Measurements from ENCODE around the gene TAF4.

TAF4 gene

DNA sequence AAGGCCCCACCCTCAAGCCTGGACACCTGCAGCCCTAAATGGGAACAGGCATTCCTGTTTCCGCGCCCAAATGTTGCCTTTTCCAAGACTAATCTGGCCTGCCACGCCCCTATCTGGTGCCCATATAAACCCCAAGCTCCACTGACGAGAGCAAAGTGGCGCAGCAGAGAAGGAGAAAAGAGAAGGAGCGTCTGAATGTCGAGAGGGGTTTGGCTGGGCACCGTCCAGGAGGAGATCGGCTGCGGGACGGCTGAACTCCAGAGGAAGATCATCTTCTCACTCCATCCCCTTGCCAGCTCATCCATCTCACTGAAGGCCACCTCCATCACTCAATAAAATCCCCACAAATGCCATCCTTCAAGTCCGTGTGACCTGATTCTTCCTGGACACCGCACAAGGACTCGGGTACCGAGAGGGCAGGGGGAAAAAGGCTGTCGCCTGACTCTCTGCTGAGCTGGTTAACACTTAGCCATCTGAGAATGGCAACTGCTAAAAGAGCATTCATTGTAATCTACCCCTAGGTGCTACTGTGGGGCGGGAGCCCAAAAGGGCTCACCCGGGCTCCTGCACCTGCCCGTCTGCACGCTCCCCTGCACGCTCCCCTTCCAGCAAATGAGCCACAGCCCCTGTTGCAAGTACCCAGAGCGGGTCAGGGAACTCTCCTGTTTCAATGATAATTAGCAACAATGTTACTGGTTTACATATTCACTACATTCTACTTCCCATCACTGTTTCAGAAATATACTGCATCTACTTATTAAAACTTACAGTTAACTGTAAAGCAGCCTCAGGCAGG lies 23.5 kb downstream of the TAF4 start:
- no peak overlapping the region for H2AK5ac ChIP-seq (ENCODE audit: low read length)
- no peak overlapping the region for H3K18ac ChIP-seq (ENCODE audit: low read length)
- H3K4me1 ChIP-seq (ENCODE audit: control insufficient read depth, low read depth, low read length): peaks cover 2% of the 10 kb centered on the region
- H3K4me2 ChIP-seq (ENCODE audit: low read length): no peak overlapping the region
- no peak overlapping the region for H4K5ac ChIP-seq (ENCODE audit: low read length)
- no peaks in the 10 kb centered on the region for H3K27me3 ChIP-seq (ENCODE audit: insufficient read depth, low read length, poor library complexity)
- H3K9ac ChIP-seq (ENCODE audit: low read length): no peak overlapping the region
- H3K36me3 ChIP-seq (ENCODE audit: control insufficient read depth, insufficient read depth, low read length): no peaks in the 10 kb centered on the region
- H3K79me2 ChIP-seq (ENCODE audit: control insufficient read depth, insufficient read depth, low read length): peaks cover 76% of the 10 kb centered on the region
- H3K27ac ChIP-seq (ENCODE audit: low read depth, low read length): no peak overlapping the region
- DNase-seq: no peak
- no peak overlapping the region for H3K23ac ChIP-seq (ENCODE audit: low read length)
- H4K8ac ChIP-seq (ENCODE audit: low read depth, low read length): no peak overlapping the region
- H3K4me3 ChIP-seq (ENCODE audit: low read length): no peak overlapping the region
- no peak overlapping the region for H3K56ac ChIP-seq (ENCODE audit: low read length)
- no peak overlapping the region for H2BK15ac ChIP-seq (replicated peaks; ENCODE audit: low read depth)
- H2BK5ac ChIP-seq (ENCODE audit: low read length): no peak overlapping the region
- no peak overlapping the region for H3K4ac ChIP-seq (ENCODE audit: low read depth, low read length)
- peaks cover 30% of the 10 kb centered on the region for H3K79me1 ChIP-seq (ENCODE audit: low read length)
- H2BK120ac ChIP-seq (ENCODE audit: low read depth, low read length): no peak overlapping the region
- no CpG with 5 or more reads among the region's 22 CpGs for WGBS (ENCODE audit: extremely low coverage, insufficient coverage, low lambda C conversion rate)

DNA sequence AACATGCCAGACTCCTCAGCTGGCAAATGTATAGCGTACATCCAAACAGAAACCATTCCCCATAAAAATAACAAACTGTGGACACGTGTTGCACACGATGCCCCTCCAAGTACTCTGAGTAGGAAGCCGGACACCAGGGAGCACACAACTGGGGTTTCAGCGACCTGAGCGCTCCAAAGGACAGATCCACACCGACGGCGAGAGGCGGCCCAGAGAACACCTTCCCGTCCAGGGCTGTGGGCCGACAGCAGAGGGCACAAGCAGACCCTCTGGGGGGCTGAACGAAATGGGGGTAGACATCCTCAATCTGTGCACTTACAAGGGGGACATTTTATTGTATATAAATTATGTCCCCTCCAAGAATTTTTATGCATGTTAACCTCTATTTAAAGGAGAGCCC lies 24.7 kb downstream of the TAF4 start:
- peaks cover 74% of the 10 kb centered on the region for H3K79me2 ChIP-seq (ENCODE audit: control insufficient read depth, insufficient read depth, low read length)
- H3K23ac ChIP-seq (ENCODE audit: low read length): no peak overlapping the region
- no peak overlapping the region for H2BK5ac ChIP-seq (ENCODE audit: low read length)
- H3K79me1 ChIP-seq (ENCODE audit: low read length): peaks cover 29% of the 10 kb centered on the region
- no peaks in the 10 kb centered on the region for H3K36me3 ChIP-seq (ENCODE audit: control insufficient read depth, insufficient read depth, low read length)
- H3K18ac ChIP-seq (ENCODE audit: low read length): no peak overlapping the region
- no peak overlapping the region for H3K9ac ChIP-seq (ENCODE audit: low read length)
- H4K5ac ChIP-seq (ENCODE audit: low read length): no peak overlapping the region
- no peak overlapping the region for H3K27ac ChIP-seq (ENCODE audit: low read depth, low read length)
- H4K8ac ChIP-seq (ENCODE audit: low read depth, low read length): no peak overlapping the region
- no peak overlapping the region for H2AK5ac ChIP-seq (ENCODE audit: low read length)
- no peaks in the 10 kb centered on the region for H3K27me3 ChIP-seq (ENCODE audit: insufficient read depth, low read length, poor library complexity)
- peaks cover 2% of the 10 kb centered on the region for H3K4me1 ChIP-seq (ENCODE audit: control insufficient read depth, low read depth, low read length)
- no peak overlapping the region for H3K4me3 ChIP-seq (ENCODE audit: low read length)
- H2BK120ac ChIP-seq (ENCODE audit: low read depth, low read length): no peak overlapping the region
- no peak overlapping the region for H3K4me2 ChIP-seq (ENCODE audit: low read length)
- WGBS (ENCODE audit: extremely low coverage, insufficient coverage, low lambda C conversion rate): no CpG with 5 or more reads among the region's 13 CpGs
- no peak overlapping the region for H2BK15ac ChIP-seq (replicated peaks; ENCODE audit: low read depth)
- no peak overlapping the region for H3K56ac ChIP-seq (ENCODE audit: low read length)
- H3K4ac ChIP-seq (ENCODE audit: low read depth, low read length): no peak overlapping the region
- DNase-seq: no peak

DNA sequence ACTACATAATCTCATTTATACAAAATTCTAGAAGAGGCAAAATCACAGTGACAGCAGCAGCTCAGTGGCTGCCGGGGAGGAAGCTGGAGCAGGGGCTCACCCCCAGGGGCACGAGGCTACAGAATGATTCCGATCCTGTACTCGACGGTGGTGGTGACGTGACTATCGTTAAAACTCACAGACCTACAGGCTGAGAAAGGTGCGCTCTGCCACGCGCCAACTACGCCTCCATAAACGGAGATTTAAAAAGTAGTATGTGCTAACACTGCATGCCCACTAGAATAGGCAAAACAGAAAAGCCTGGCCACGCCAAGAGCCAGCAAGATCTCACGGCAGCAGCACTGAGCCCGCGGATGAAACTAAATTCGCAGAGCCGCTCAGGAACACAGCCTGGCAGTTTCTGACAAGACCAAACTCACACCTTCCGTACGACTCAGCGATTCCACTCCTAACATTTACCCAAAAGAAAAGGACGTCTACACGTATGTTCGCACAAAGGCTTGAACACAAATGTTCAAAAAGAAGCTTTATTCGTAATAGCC lies 25.2 kb downstream of the TAF4 start:
- H3K9ac ChIP-seq (ENCODE audit: low read length): no peak overlapping the region
- no peak overlapping the region for H4K8ac ChIP-seq (ENCODE audit: low read depth, low read length)
- H3K4me3 ChIP-seq (ENCODE audit: low read length): no peak overlapping the region
- no peak overlapping the region for H3K4ac ChIP-seq (ENCODE audit: low read depth, low read length)
- no peaks in the 10 kb centered on the region for H3K36me3 ChIP-seq (ENCODE audit: control insufficient read depth, insufficient read depth, low read length)
- H3K4me2 ChIP-seq (ENCODE audit: low read length): no peak overlapping the region
- no peak overlapping the region for H3K27ac ChIP-seq (ENCODE audit: low read depth, low read length)
- no peak overlapping the region for H4K5ac ChIP-seq (ENCODE audit: low read length)
- no peaks in the 10 kb centered on the region for H3K27me3 ChIP-seq (ENCODE audit: insufficient read depth, low read length, poor library complexity)
- no peak overlapping the region for H2BK15ac ChIP-seq (replicated peaks; ENCODE audit: low read depth)
- no peak overlapping the region for H3K23ac ChIP-seq (ENCODE audit: low read length)
- DNase-seq: no peak
- H3K18ac ChIP-seq (ENCODE audit: low read length): no peak overlapping the region
- H2BK5ac ChIP-seq (ENCODE audit: low read length): no peak overlapping the region
- H3K4me1 ChIP-seq (ENCODE audit: control insufficient read depth, low read depth, low read length): peaks cover 2% of the 10 kb centered on the region
- no peak overlapping the region for H2AK5ac ChIP-seq (ENCODE audit: low read length)
- H3K56ac ChIP-seq (ENCODE audit: low read length): no peak overlapping the region
- WGBS (ENCODE audit: extremely low coverage, insufficient coverage, low lambda C conversion rate): no CpG with 5 or more reads among the region's 25 CpGs
- peaks cover 69% of the 10 kb centered on the region for H3K79me2 ChIP-seq (ENCODE audit: control insufficient read depth, insufficient read depth, low read length)
- no peak overlapping the region for H2BK120ac ChIP-seq (ENCODE audit: low read depth, low read length)
- H3K79me1 ChIP-seq (ENCODE audit: low read length): peaks cover 29% of the 10 kb centered on the region

DNA sequence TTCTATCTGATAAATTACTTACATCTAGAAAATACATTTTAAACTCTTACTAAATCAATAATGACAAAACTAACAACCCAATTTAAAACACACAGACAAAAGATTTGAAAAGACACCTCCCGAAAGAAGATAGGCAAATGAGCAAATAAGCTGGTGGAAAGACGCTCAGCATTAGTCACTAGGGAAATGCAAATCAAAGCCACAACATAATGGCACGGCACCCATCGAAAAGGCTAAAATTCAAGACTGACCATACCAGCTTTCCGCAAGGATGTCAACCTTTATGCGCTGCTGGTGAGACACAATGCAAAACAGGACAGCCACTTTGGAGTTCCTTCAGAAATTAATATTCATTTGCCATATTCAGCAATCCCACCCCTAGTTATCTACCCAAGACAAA lies 25.9 kb downstream of the TAF4 start:
- WGBS (ENCODE audit: extremely low coverage, insufficient coverage, low lambda C conversion rate): no CpG with 5 or more reads among the region's 6 CpGs
- Histone ChIP-seq H2BK5ac (ENCODE audit: low read length) (no peak overlapping the region), H3K4ac (ENCODE audit: low read depth, low read length) (no peak overlapping the region)

DNA sequence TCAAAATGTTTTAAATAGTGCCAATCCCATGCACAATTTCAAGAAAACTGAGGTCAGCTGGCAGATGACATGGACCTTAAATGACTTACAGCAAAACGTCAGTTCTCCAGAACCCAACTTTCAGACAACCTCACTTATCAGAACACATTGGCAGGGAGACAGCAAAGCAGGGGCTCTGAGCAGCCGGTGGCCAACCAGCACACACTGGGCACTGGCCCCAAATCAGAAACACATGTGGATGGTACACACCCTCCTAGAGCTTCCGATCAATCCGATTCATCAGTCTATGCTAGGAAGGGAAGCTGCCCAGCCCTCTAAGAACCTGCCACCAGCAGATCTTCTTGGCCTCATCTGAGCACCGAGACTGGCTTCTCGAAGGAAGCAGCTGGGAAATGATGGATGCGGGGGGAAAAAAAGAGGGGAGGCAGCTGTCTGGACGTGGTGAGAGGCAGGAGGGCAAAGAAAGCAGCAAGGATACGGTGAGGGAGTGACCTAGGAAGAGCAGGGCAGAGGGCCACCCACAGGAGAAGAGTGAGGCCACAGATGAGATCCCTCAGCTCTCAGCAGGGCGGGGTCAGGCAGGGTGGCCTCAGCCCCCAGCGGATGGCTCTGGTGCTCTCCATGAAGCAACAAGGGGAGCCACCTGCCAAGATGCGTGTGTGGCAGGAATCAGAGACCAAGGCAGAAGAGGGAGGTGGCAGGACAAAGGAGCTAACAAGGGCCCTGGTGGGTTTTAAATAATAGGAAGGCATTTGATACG lies 32.9 kb downstream of the TAF4 start:
- no peak overlapping the region for H3K9ac ChIP-seq (ENCODE audit: low read length)
- WGBS (ENCODE audit: extremely low coverage, insufficient coverage, low lambda C conversion rate): no CpG with 5 or more reads among the region's 13 CpGs
- no peak overlapping the region for H2BK15ac ChIP-seq (replicated peaks; ENCODE audit: low read depth)
- no peak overlapping the region for H3K4me2 ChIP-seq (ENCODE audit: low read length)
- no peak overlapping the region for H3K27ac ChIP-seq (ENCODE audit: low read depth, low read length)
- peaks cover 35% of the 10 kb centered on the region for H3K79me1 ChIP-seq (ENCODE audit: low read length)
- H2AK5ac ChIP-seq (ENCODE audit: low read length): no peak overlapping the region
- no peak overlapping the region for H3K4ac ChIP-seq (ENCODE audit: low read depth, low read length)
- no peak overlapping the region for H4K5ac ChIP-seq (ENCODE audit: low read length)
- H2BK120ac ChIP-seq (ENCODE audit: low read depth, low read length): no peak overlapping the region
- no peak overlapping the region for H3K4me3 ChIP-seq (ENCODE audit: low read length)
- no peak overlapping the region for H3K23ac ChIP-seq (ENCODE audit: low read length)
- DNase-seq: no peak
- H3K4me1 ChIP-seq (ENCODE audit: control insufficient read depth, low read depth, low read length): no peaks in the 10 kb centered on the region
- peaks cover 72% of the 10 kb centered on the region for H3K79me2 ChIP-seq (ENCODE audit: control insufficient read depth, insufficient read depth, low read length)
- H4K8ac ChIP-seq (ENCODE audit: low read depth, low read length): no peak overlapping the region
- H3K27me3 ChIP-seq (ENCODE audit: insufficient read depth, low read length, poor library complexity): no peaks in the 10 kb centered on the region
- H2BK5ac ChIP-seq (ENCODE audit: low read length): no peak overlapping the region
- no peak overlapping the region for H3K56ac ChIP-seq (ENCODE audit: low read length)
- H3K18ac ChIP-seq (ENCODE audit: low read length): no peak overlapping the region
- H3K36me3 ChIP-seq (ENCODE audit: control insufficient read depth, insufficient read depth, low read length): no peaks in the 10 kb centered on the region

More for the DNA sequence above, 25.9 kb downstream of the TAF4 start:
- Histone ChIP-seq H3K36me3 (ENCODE audit: control insufficient read depth, insufficient read depth, low read length) (no peaks in the 10 kb centered on the region), H3K4me3 (ENCODE audit: low read length) (no peak overlapping the region), H3K9ac (ENCODE audit: low read length) (no peak overlapping the region), H3K4me1 (ENCODE audit: control insufficient read depth, low read depth, low read length) (peaks cover 2% of the 10 kb centered on the region), H2AK5ac (ENCODE audit: low read length) (no peak overlapping the region), H3K79me2 (ENCODE audit: control insufficient read depth, insufficient read depth, low read length) (peaks cover 68% of the 10 kb centered on the region), H3K27me3 (ENCODE audit: insufficient read depth, low read length, poor library complexity) (no peaks in the 10 kb centered on the region), H3K4me2 (ENCODE audit: low read length) (no peak overlapping the region), H4K8ac (ENCODE audit: low read depth, low read length) (no peak overlapping the region), H3K18ac (ENCODE audit: low read length) (no peak overlapping the region), H3K79me1 (ENCODE audit: low read length) (peaks cover 27% of the 10 kb centered on the region), H3K27ac (ENCODE audit: low read depth, low read length) (no peak overlapping the region), H2BK120ac (ENCODE audit: low read depth, low read length) (no peak overlapping the region), H3K23ac (ENCODE audit: low read length) (no peak overlapping the region), H4K5ac (ENCODE audit: low read length) (no peak overlapping the region), H2BK15ac (replicated peaks; ENCODE audit: low read depth) (no peak overlapping the region), H3K56ac (ENCODE audit: low read length) (no peak overlapping the region)
- DNase-seq: no peak
